Neural progenitor cell (in vitro differentiated cells): ENCODE results near the gene NPIPB2.

Experiments
- CTCF ChIP-seq: fragments of 200-600 bp; sonication (generic); IDR thresholded peaks from 2 replicates; pipeline ENCODE4 v1.5.1; 2017; ENCODE audit warnings: antibody characterized with exemption, mild to moderate bottlenecking
- EZH2 ChIP-seq: fragments of 200-600 bp; sonication (generic); IDR thresholded peaks from 2 replicates; pipeline ENCODE4 v1.6.1; 2017; ENCODE audit warnings: antibody characterized with exemption, mild to moderate bottlenecking, moderate library complexity

GRCh38 chr16:11890231-11890965 is 51.4 kb downstream of the NPIPB2 start:
- TF ChIP-seq EZH2: no peak
- TF ChIP-seq CTCF: no peak
